ENCODE measurements around the gene FNDC3A. TPM values are rescaled to one million over a fixed set of nuclear protein-coding genes. Genes with fewer than 3 reads are reported as not detected.

FNDC3A gene
- total RNA-seq, 3 donors from 2014 or later, result 32.1 to 37.2 (median 34.2) TPM

DNA sequence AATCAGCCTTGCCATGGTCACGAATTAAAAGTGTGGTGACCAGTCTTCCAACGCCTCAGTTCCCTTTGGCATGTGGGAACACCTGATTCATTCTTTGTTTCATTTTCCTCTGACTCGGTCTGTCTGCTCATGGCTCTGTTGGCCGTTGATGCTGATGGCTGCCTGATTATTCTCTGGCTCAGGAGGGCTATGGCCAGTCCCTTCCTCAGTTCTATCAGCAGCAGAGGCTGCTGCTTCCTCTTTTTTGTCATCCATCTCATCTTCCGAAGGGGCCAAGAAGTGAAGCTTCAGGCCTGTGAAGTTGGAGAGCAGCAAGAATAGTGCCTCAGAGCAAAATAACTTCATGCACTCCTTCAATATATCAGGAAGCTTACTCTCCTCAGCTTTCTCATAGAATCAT lies 235.0 kb downstream of the FNDC3A start:
- Mint-ChIP-seq H3K4me1 (ENCODE audit: low read depth) (peaks cover 12% of the 10 kb centered on the region), H3K36me3 (ENCODE audit: insufficient read depth) (peaks cover 23% of the 10 kb centered on the region), H3K4me3 (no peak overlapping the region), H3K9me3 (no peaks in the 10 kb centered on the region), H3K27me3 (ENCODE audit: low read depth) (no peaks in the 10 kb centered on the region)
- ATAC-seq, result no peak
- no peak for DNase-seq

DNA sequence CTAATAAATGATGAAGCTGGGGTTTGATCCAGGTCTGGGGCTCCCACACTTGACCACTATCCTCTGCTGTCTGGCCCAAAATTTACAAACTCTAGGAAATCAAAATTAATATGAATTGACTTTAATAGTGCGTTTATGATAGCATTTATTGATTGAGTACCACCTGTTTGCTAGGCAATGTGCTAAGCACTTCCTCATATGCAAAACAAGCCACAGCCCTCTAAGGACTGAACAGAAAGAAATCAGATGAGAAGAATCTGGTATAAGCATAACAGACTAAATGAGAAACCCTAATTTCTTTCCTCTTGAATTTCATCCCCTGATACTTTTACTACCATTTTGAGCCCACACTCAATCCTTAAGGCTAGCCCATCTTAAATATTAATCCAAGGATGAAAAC lies 237.8 kb downstream of the FNDC3A start:
- H3K4me1 Mint-ChIP-seq (ENCODE audit: low read depth), result peaks cover 14% of the 10 kb centered on the region
- H3K27me3 Mint-ChIP-seq (ENCODE audit: low read depth), result peaks cover 16% of the 10 kb centered on the region
- H3K4me3 Mint-ChIP-seq, result no peak overlapping the region
- ATAC-seq (no peak), DNase-seq (no peak)
- no peaks in the 10 kb centered on the region for H3K9me3 Mint-ChIP-seq
- peaks cover 7% of the 10 kb centered on the region for H3K36me3 Mint-ChIP-seq (ENCODE audit: insufficient read depth)

DNA sequence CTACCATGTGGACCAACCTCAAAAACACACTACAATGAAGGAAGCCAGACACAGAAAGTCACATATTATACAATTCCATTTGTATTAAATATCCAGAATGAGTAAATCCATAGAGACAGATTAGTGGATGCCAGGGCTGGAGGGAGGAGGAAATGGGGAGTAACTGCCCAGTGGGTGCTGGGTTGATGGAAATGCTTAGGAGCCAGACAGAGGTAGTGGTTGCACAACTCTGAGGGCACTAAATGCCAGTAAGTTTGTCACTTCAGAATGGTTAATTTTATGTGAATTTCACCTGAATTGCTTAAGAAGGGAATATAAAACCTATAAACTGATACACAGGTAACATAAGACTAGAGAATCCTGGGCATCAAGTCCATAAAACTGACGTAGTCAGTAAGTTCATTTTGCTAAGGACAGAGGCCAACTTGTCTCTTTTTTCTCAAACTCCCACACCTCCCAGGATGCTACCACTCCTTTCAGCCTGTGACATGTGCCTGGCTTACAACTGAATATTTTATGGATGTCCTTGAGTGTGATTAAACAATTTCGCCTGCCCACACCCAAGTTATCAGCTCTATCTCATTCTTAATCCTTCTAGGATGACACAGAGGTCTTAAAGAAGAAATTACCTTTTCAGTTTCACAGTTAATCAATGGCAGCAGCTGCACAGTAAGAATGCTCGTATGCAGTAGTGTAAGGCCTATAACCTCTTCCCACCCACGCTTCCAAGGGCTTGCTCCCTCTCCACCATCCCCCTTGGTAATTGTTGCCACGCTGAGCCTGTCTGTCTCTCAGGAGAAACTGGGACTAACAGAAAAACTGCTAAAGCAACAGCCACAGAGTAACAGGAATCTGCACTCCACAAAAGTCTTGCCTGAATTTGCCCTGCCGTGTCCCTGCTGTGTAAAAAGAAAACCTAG lies 238.5 kb downstream of the FNDC3A start:
- Mint-ChIP-seq H3K4me3 (no peak overlapping the region), H3K27me3 (ENCODE audit: low read depth) (peaks cover 24% of the 10 kb centered on the region), H3K4me1 (ENCODE audit: low read depth) (peaks cover 14% of the 10 kb centered on the region), H3K36me3 (ENCODE audit: insufficient read depth) (peaks cover 7% of the 10 kb centered on the region), H3K9me3 (no peaks in the 10 kb centered on the region)
- DNase-seq, result no peak
- ATAC-seq, result no peak

DNA sequence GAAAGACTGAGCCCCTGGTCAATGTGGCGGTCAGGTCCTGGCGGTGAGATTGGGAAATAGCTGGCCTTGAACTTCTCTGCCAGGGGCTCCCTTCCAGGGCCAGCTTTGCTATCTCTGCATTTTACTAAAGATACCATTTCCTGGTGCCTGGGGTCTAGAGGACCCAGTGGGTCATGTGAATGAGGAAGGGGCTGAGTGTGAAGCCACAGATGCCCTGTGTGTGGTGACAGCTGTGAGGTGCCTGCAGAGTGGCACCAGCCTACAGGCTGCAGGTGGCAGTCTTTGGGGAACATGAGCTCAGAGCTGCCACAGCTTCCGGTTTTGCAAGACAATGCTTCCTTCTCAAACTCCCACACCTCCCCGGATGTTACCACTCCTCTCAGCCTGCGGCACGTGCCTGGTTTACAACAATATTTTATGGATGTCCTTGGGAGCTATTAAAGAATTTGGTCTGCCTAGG lies 239.2 kb downstream of the FNDC3A start:
- ATAC-seq, result peak; percentile 62 to 68
- no peak overlapping the region for H3K4me3 Mint-ChIP-seq

DNA sequence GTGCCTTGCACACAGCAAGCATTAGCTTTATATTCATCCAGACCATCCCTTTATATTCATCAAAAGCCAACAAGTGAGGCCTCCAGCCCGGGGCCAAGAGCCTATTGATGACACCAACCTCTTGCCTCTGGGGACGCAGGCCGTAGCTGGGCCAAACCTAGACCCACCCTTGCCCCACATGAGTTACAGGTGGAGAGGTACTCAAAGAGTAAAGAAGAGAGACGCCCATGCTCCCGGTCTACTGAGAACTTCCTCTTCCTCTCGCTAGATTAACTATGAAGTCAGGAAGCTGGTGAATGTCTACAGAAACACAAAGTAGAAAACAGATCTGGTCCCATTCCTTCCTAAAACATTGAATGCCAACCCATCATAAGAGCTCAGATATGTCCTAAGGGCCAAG lies 240.6 kb downstream of the FNDC3A start:
- no peak for DNase-seq
- ATAC-seq, result no peak
- H3K4me3 Mint-ChIP-seq, result no peak overlapping the region
- peaks cover 1% of the 10 kb centered on the region for H3K36me3 Mint-ChIP-seq (ENCODE audit: insufficient read depth)
- H3K27me3 Mint-ChIP-seq (ENCODE audit: low read depth), result peaks cover 32% of the 10 kb centered on the region
- H3K9me3 Mint-ChIP-seq, result no peaks in the 10 kb centered on the region
- H3K4me1 Mint-ChIP-seq (ENCODE audit: low read depth), result peaks cover 17% of the 10 kb centered on the region

More for the DNA sequence above, 239.2 kb downstream of the FNDC3A start:
- Mint-ChIP-seq H3K9me3 (no peaks in the 10 kb centered on the region), H3K4me1 (ENCODE audit: low read depth) (peaks cover 15% of the 10 kb centered on the region), H3K27me3 (ENCODE audit: low read depth) (peaks cover 29% of the 10 kb centered on the region), H3K36me3 (ENCODE audit: insufficient read depth) (peaks cover 7% of the 10 kb centered on the region)
- peak; percentile 17 for DNase-seq

DNA sequence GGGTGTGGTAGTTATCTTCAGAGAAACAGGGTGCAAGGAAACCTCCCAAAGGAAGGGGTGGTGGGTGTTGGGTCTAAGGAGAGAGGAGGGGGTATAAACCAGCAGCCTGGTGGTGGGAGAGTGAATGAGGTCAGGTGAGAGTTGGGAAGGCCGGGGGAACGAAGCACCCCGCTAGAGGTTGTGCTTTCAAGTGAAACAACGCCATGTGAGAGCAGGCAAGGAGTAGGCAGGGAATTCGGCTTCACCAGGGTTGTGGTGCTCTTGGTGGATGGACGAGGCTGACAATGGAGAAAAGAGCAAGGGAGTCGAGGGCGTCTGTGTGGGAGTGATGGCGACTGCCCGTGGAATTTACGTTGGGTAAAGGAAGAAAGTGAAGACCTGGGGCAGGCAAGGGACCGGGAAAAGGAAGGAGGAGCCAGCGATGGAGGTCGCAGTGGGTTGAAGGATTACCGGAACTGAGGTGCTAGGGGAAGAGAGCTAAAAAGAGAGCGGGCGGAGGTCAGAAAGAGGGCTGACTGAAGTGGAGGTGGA lies 242.3 kb downstream of the FNDC3A start:
- ATAC-seq (no peak), DNase-seq (no peak)
- Mint-ChIP-seq H3K4me1 (ENCODE audit: low read depth) (peaks cover 18% of the 10 kb centered on the region), H3K9me3 (no peaks in the 10 kb centered on the region), H3K4me3 (no peak overlapping the region), H3K36me3 (ENCODE audit: insufficient read depth) (no peaks in the 10 kb centered on the region), H3K27me3 (ENCODE audit: low read depth) (peaks cover 48% of the 10 kb centered on the region)

DNA sequence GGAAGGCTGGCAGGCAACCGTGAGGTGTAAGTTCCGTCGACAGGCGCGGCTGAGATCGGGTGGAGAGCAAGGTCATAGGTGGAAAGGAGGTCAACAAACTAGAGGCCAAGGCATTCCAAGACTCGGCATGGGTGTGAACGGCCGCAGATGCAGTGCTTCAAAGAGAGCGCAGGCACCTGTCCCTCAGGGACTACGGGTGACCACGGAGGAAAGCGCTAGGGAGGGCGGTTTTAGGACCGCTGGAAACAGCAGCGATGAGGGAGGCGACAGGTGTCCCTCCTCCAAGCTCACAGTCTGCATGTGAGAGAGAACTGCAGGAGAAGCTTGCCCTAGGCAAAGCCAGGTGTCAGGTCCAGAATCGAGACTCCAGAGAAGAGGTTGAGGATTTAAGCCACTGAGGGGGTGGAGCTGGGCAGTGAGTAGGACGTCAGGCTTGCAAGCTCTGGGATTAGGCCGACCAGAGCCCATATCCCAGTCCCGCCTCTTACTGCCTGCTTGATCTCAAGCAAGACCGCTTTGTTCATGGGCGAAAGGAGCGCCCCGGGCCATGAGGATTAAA lies 242.9 kb downstream of the FNDC3A start:
- Mint-ChIP-seq H3K4me3 (no peak overlapping the region), H3K27me3 (ENCODE audit: low read depth) (peaks cover 48% of the 10 kb centered on the region), H3K4me1 (ENCODE audit: low read depth) (peaks cover 18% of the 10 kb centered on the region), H3K9me3 (no peaks in the 10 kb centered on the region), H3K36me3 (ENCODE audit: insufficient read depth) (no peaks in the 10 kb centered on the region)
- DNase-seq, result no peak
- no peak for ATAC-seq

DNA sequence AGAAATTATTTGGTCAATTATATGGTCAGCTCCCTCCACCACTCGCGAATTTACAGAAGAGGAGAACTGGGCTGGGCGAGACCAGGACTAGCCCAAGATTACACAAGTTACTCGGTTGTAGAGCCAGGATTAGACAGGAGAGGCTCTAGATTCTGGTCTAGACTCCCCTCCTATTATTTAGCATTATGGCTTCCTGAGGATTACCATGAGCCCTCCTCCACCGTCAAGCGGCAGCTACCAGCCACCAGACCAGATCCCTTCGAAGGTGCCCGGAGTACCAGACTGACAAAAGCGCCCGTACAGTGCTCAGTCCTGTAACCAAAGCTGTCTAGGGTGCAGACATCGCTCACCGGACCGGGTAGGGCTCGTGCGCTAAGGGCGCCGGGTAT lies 243.9 kb downstream of the FNDC3A start:
- Mint-ChIP-seq H3K4me3 (peak overlapping the region; percentile 55), H3K36me3 (ENCODE audit: insufficient read depth) (no peaks in the 10 kb centered on the region), H3K27me3 (ENCODE audit: low read depth) (peaks cover 48% of the 10 kb centered on the region), H3K4me1 (ENCODE audit: low read depth) (peaks cover 14% of the 10 kb centered on the region), H3K9me3 (no peaks in the 10 kb centered on the region)
- no peak for ATAC-seq
- DNase-seq, result no peak

DNA sequence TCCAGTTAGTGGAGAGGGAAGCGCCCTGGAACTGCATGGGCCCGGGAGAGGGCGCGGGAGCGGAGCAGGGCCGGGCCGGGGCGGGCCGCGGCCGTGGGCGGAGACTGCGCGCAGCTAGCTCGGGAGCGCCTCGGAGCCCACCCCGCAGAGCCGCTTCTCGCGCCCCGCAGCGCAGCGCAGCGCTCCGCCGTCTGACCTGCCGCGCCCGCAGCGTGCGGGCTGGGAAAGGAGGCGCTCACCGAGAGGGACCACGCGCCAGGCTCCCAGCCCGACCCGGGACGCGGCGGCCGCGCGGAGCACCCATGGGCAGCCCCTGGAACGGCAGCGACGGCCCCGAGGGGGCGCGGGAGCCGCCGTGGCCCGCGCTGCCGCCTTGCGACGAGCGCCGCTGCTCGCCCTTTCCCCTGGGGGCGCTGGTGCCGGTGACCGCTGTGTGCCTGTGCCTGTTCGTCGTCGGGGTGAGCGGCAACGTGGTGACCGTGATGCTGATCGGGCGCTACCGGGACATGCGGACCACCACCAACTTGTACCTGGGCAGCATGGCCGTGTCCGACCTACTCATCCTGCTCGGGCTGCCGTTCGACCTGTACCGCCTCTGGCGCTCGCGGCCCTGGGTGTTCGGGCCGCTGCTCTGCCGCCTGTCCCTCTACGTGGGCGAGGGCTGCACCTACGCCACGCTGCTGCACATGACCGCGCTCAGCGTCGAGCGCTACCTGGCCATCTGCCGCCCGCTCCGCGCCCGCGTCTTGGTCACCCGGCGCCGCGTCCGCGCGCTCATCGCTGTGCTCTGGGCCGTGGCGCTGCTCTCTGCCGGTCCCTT lies 244.5 kb downstream of the FNDC3A start, which contains the start of gene MLNR:
Gene MLNR (plus strand): TSS at position 303 of the 820 bp plus-strand sequence. CDS start 0 bp downstream, at position 303.
- peaks cover 8% of the 10 kb centered on the region for H3K4me1 Mint-ChIP-seq (ENCODE audit: low read depth)
- no peaks in the 10 kb centered on the region for H3K36me3 Mint-ChIP-seq (ENCODE audit: insufficient read depth)
- H3K4me3 Mint-ChIP-seq, result peak within 1 kb of the TSS; percentile 55
- H3K27me3 Mint-ChIP-seq (ENCODE audit: low read depth), result peaks cover 50% of the 10 kb centered on the region
- ATAC-seq (peak; percentile 76 to 80), DNase-seq (peak; percentile 27)
- no peaks in the 10 kb centered on the region for H3K9me3 Mint-ChIP-seq

DNA sequence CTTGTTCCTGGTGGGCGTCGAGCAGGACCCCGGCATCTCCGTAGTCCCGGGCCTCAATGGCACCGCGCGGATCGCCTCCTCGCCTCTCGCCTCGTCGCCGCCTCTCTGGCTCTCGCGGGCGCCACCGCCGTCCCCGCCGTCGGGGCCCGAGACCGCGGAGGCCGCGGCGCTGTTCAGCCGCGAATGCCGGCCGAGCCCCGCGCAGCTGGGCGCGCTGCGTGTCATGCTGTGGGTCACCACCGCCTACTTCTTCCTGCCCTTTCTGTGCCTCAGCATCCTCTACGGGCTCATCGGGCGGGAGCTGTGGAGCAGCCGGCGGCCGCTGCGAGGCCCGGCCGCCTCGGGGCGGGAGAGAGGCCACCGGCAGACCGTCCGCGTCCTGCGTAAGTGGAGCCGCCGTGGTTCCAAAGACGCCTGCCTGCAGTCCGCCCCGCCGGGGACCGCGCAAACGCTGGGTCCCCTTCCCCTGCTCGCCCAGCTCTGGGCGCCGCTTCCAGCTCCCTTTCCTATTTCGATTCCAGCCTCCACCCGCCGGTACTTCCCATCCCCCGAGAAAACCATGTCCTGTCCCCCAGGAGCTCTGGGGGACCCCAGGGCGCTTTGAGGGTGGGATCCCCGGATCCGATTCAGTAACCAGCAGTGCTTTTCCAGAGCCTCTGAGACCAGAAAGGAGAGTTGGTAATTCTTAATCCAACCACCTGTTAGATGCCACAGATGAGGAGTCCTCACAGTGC lies 245.3 kb downstream of the FNDC3A start:
- peaks cover 50% of the 10 kb centered on the region for H3K27me3 Mint-ChIP-seq (ENCODE audit: low read depth)
- peaks cover 4% of the 10 kb centered on the region for H3K4me1 Mint-ChIP-seq (ENCODE audit: low read depth)
- peak; percentile 49 to 52 for ATAC-seq

DNA sequence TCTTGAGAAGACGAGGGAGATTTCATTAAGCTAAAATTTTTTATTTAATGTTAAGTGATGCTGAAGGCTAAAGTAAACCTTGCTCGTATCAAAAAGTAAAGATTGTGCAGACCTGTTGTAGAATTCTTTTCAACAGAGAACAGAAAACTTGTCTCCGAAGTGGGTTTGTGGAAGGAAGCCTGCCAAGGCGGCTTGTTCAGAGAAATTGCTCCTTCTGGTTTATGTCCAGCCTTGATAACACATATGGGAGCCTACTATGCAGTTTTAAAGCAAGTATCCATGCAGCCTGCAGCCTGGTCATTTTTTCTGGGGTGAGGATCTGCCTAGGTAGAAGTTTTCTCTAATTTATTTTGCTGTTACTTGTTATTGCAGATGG lies 245.9 kb downstream of the FNDC3A start:
- Mint-ChIP-seq H3K27me3 (ENCODE audit: low read depth) (peaks cover 50% of the 10 kb centered on the region), H3K36me3 (ENCODE audit: insufficient read depth) (no peaks in the 10 kb centered on the region), H3K9me3 (no peaks in the 10 kb centered on the region), H3K4me3 (no peak overlapping the region), H3K4me1 (ENCODE audit: low read depth) (peaks cover 4% of the 10 kb centered on the region)
- no peak for ATAC-seq
- DNase-seq, result no peak

More for the DNA sequence above, 245.3 kb downstream of the FNDC3A start:
- no peak for DNase-seq
- H3K36me3 Mint-ChIP-seq (ENCODE audit: insufficient read depth), result no peaks in the 10 kb centered on the region
- H3K4me3 Mint-ChIP-seq, result peak overlapping the region; percentile 57
- no peaks in the 10 kb centered on the region for H3K9me3 Mint-ChIP-seq

DNA sequence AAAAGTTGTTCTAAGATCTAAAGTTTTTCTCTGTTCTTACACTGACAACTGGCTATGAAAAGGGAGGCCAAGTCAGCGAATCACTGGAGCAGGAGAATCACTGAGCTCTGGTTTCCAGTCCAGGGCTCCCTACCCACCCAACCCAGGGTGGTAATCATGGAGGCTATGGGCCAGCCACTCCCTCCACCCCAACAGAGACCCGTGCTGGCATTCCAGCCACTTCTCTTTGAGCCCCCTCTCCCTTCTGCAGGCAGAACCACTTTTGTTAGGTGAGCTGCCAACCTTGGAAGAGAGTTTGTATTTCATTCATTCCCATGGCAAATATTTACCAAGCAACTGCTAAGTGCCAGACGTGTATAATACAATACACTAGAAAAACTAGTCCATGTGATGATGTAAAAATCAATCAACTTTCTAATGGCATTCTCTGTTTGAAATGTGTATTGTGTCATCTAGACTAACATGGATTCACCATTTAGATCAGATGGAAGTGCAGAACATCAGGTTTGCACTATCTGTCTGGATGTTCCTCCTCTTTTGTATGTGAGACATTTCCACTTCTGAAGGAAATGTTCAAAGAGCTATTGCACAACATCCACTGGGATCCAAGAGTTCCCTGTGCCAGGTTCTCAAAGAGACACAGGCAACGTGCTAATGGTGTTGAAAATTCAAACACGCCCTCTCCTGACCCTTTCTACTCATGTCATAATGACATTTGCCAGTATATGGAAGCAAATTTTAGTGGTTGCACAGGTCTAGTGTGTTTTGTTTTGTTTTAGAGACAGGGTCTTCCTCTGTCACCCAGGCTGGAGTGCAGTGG lies 249.7 kb downstream of the FNDC3A start:
- ATAC-seq (no peak), DNase-seq (no peak)
- H3K4me3 Mint-ChIP-seq, result no peak overlapping the region
- no peaks in the 10 kb centered on the region for H3K9me3 Mint-ChIP-seq
- H3K36me3 Mint-ChIP-seq (ENCODE audit: insufficient read depth), result no peaks in the 10 kb centered on the region
- peaks cover 20% of the 10 kb centered on the region for H3K27me3 Mint-ChIP-seq (ENCODE audit: low read depth)
- peaks cover 2% of the 10 kb centered on the region for H3K4me1 Mint-ChIP-seq (ENCODE audit: low read depth)

DNA sequence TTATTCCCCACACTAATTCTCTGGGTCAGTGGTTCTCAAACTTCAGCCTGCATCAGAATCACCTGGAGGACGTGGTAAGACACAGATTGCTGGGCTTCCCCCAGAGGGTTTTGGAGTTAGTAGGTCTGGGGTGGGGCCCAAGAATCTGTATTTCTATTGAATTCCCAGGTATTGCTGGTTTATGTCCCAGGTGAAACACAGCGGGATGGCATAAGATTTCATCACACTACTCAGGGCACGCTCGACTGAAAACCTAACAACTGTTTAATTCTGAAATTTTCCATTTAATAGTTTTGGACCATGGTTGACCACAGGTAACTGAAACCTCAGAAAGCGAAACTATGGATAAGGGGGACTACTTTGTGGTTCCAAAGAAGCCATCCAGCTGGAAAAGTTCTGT lies 250.9 kb downstream of the FNDC3A start:
- Mint-ChIP-seq H3K4me3 (no peak overlapping the region), H3K36me3 (ENCODE audit: insufficient read depth) (no peaks in the 10 kb centered on the region), H3K4me1 (ENCODE audit: low read depth) (no peaks in the 10 kb centered on the region), H3K9me3 (no peaks in the 10 kb centered on the region), H3K27me3 (ENCODE audit: low read depth) (peaks cover 15% of the 10 kb centered on the region)
- ATAC-seq, result no peak
- no peak for DNase-seq

All from activated T-cell treated with anti-CD3 and anti-CD28 coated beads, Interleukin-2, amount 50 U/mL, for 4 hours (primary cell).